ENCODE data around the gene ST6GALNAC1.

Gene ST6GALNAC1

DNA sequence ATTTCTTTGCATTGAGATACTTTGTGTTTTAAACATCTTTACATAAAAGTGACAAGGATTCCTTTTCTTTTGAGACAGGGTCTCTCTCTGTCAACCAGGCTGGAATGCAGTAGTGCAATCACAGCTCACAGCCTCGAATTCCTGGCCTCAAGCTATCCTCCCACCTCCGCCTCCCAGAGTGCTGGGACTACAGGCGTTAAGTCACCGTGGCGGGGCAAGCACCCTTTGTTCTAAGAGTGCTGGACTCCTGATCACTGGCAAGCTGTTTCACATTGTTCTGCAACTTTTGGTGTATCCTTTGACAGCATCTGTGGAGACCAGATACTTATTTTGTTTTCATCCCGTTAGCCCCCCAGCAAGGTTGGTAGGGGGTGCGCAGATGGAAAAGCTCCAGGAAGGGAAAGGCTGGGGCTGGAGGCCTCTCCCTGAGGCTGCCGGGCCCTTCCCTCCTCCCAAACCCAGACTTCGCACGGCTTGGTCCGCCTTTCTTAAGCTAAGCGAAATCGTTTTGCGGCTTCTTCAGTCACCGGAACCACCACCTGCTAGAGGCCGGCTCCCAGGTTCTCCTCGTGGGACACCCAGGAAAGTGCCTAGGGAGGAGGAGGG, 59.0 kb downstream of the ST6GALNAC1 start:
- no peak for DNase-seq (ENCODE audit: extremely low spot score, insufficient read length, low read depth)
- FAIRE-seq, result no peak

GRCh38 chr17:76582660-76583059, 60.9 kb downstream of the ST6GALNAC1 start:
- no peak for FAIRE-seq
- no peak for DNase-seq (ENCODE audit: extremely low spot score, insufficient read length, low read depth)

GRCh38 chr17:76581515-76581914, 62.0 kb downstream of the ST6GALNAC1 start:
- no peak for DNase-seq (ENCODE audit: extremely low spot score, insufficient read length, low read depth)
- FAIRE-seq, result no peak

GRCh38 chr17:76579281-76579680, 64.3 kb downstream of the ST6GALNAC1 start:
- DNase-seq (ENCODE audit: extremely low spot score, insufficient read length, low read depth) (no peak), FAIRE-seq (peak; percentile 54)

- no peak for FAIRE-seq
- DNase-seq (ENCODE audit: extremely low spot score, insufficient read length, low read depth), result no peak
Observed at GRCh38 chr17:76578376-76578775, 65.2 kb downstream of the ST6GALNAC1 start.

- FAIRE-seq, result no peak
Observed at GRCh38 chr17:76577876-76578275, 65.7 kb downstream of the ST6GALNAC1 start.

DNA sequence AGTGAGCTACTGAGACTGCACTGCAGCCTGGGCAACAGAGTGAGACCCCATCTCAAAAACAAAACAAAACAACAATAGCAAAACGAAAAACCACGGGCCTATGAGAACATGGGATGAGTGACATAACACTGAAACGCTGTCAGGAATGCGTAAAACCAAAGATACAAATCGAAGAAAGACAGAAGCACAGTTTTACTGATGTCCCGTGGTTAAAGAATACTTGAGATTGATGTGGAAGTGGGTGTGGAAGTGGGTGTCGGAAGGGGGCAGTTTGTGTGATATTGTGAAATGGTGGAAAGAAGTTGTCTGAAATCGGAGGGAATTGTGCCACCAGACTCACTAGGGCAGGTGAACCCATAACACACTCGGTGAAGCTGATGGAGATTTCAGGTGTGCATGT, 67.4 kb downstream of the ST6GALNAC1 start:
- FAIRE-seq (no peak), DNase-seq (ENCODE audit: extremely low spot score, insufficient read length, low read depth) (no peak)

More at GRCh38 chr17:76577876-76578275, 65.7 kb downstream of the ST6GALNAC1 start:
- no peak for DNase-seq (ENCODE audit: extremely low spot score, insufficient read length, low read depth)

- FAIRE-seq (no peak), DNase-seq (ENCODE audit: extremely low spot score, insufficient read length, low read depth) (no peak)
Observed at GRCh38 chr17:76575570-76575969, 68.0 kb downstream of the ST6GALNAC1 start.

All from GM18507 (cell line).